Measurements from ENCODE around the gene TPO.

- no peak for TF ChIP-seq CTCF (IDR thresholded peaks at IDR 0.05)
- TF ChIP-seq EZH2phosphoT487 (IDR thresholded peaks at IDR 0.05), result no peak
- no peak for TF ChIP-seq EZH2 (IDR thresholded peaks at IDR 0.05)
Measured at GRCh38 chr2:1494906-1495305, 81.6 kb downstream of the TPO start.
